A549 (cell line): ENCODE measurements around the gene STK11IP. TPM values are rescaled to one million over a fixed set of nuclear protein-coding genes. Genes with fewer than 3 reads are reported as not detected.
A peak's percentile ranks its signal among the peaks of the same experiment; 100 is the strongest.

Source experiments
- ATAC-seq, 2 experiments: fragments of 200-7000 bp in 1 of 2; fragments of >200 bp in 1 of 2; cut with Nextera tagmentation in 1 of 2; cut with Tn5 transposase in 1 of 2; 3 replicates each; pipeline versions ENCODE4 v1.8.0 to v1.9.1; 2018 to 2020; ENCODE audit warnings: mild to moderate bottlenecking in 1 of 2, moderate library complexity in 1 of 2
- CTCF ChIA-PET: fragments of 300-600 bp; sonication (Branson Sonifier 250); formaldehyde crosslinking; extraction: SDS; loops from one replicate; lab custom pipeline; 2021; ENCODE audit warnings: antibody characterized with exemption, inconsistent platforms; lab: Yijun Ruan, JAX
- POLR2A ChIA-PET: fragments of 350-600 bp; formaldehyde crosslinking; extraction: SDS; loops from one replicate; lab custom pipeline; 2021; ENCODE audit warnings: antibody characterized with exemption, inconsistent platforms; lab: Yijun Ruan, JAX
- DNase-seq, 2 experiments: peaks; one replicate each; pipeline versions ENCODE4 v3.0.0 to v3.0.0-alpha.2; 2011 to 2016; ENCODE audit warnings: low read depth in 1 of 2, low spot score in 1 of 2
- FAIRE-seq: peaks from 2 replicates; lab custom pipeline; 2011; peaks lifted over from hg19 to GRCh38; lab: Jason Lieb, UNC
- H3K27ac ChIP-seq, 2 experiments: fragments of >200 bp; sonication (Bioruptor Twin); formaldehyde crosslinking; 3 replicates each; pipeline ENCODE4 v1.5.1; 2016 to 2017
- H3K4me1 ChIP-seq: fragments of >200 bp; sonication (Bioruptor Twin); formaldehyde crosslinking; 3 replicates; pipeline ENCODE4 v1.6.1; 2016
- H3K4me2 ChIP-seq: fragments of >200 bp; sonication (Bioruptor Twin); formaldehyde crosslinking; 3 replicates; pipeline ENCODE4 v1.6.1; 2016
- H3K4me3 ChIP-seq: fragments of >200 bp; sonication (Bioruptor Twin); formaldehyde crosslinking; 3 replicates; pipeline ENCODE4 v1.5.1; 2016
- H3K9me3 ChIP-seq: fragments of >200 bp; sonication (Bioruptor Twin); formaldehyde crosslinking; 3 replicates; pipeline ENCODE4 v1.6.1; 2016
- ATOH8 ChIP-seq: fragments of 250-450 bp; sonication (Bioruptor Pico); IDR thresholded peaks from 2 replicates; pipeline ENCODE4 v1.5.0; 2020; ENCODE audit warnings: low read depth, mild to moderate bottlenecking, moderate library complexity
- BCL3 ChIP-seq: fragments of >200 bp; sonication (Bioruptor Twin); formaldehyde crosslinking; IDR thresholded peaks from 3 replicates; pipeline ENCODE4 v1.6.1; 2016
- CBX8 ChIP-seq: fragments of 200-600 bp; sonication (generic); IDR thresholded peaks from 2 replicates; pipeline ENCODE4 v1.6.1; 2016
- CEBPB ChIP-seq, 2 experiments: fragments of >200 bp in 1 of 2; sonication (Bioruptor Twin) in 1 of 2; formaldehyde crosslinking in 1 of 2; IDR thresholded peaks; 2 replicates each; pipeline ENCODE4 v1.6.1; 2012 to 2016
- CHD2 ChIP-seq: fragments of 150-350 bp; IDR thresholded peaks from 2 replicates; pipeline ENCODE4 v1.6.1; 2014; ENCODE audit warnings: low read length; ENCODE audit not compliant: partially characterized antibody
- EHF ChIP-seq: fragments of 250-450 bp; sonication (Bioruptor Pico); IDR thresholded peaks from 2 replicates; pipeline ENCODE4 v1.5.0; 2020; ENCODE audit warnings: mild to moderate bottlenecking
- ESRRA ChIP-seq: fragments of 150-350 bp; IDR thresholded peaks from 2 replicates; pipeline ENCODE4 v1.6.1; 2014; ENCODE audit warnings: mild to moderate bottlenecking, low read length, borderline replicate concordance
- GATA3 ChIP-seq: IDR thresholded peaks from 2 replicates; pipeline ENCODE4 v1.6.1; 2012; ENCODE audit warnings: borderline replicate concordance
- HES2 ChIP-seq: fragments of >200 bp; sonication (Bioruptor Twin); formaldehyde crosslinking; IDR thresholded peaks from 2 replicates; pipeline ENCODE4 v1.6.1; 2016
- HOXB5 ChIP-seq: fragments of 250-450 bp; sonication (Bioruptor Pico); IDR thresholded peaks from 2 replicates; pipeline ENCODE4 v1.5.0; 2020; ENCODE audit warnings: mild to moderate bottlenecking, moderate library complexity
- MYC ChIP-seq: IDR thresholded peaks from 2 replicates; pipeline ENCODE4 v1.6.1; 2012; ENCODE audit warnings: mild to moderate bottlenecking, inconsistent platforms, low read length, improper control_type of control experiment, borderline replicate concordance
- PBX3 ChIP-seq: IDR thresholded peaks from 2 replicates; pipeline ENCODE4 v1.6.1; 2012
- RAD21 ChIP-seq, 2 experiments: fragments of >200 bp in 1 of 2; sonication (Bioruptor Twin) in 1 of 2; formaldehyde crosslinking in 1 of 2; IDR thresholded peaks in 1 of 2; conservative IDR thresholded peaks in 1 of 2; 2 replicates in 1 of 2; 3 replicates in 1 of 2; pipeline ENCODE4 v1.6.1; 2012 to 2018; ENCODE audit warnings: inconsistent platforms in 1 of 2
- RARB ChIP-seq: fragments of 250-450 bp; sonication (Bioruptor Pico); IDR thresholded peaks from 2 replicates; pipeline ENCODE4 v1.8.0; 2021; ENCODE audit warnings: mild to moderate bottlenecking, moderate library complexity
- REST ChIP-seq: fragments of 200-600 bp; sonication (generic); IDR thresholded peaks from 2 replicates; pipeline ENCODE4 v1.6.1; 2016; ENCODE audit warnings: antibody characterized with exemption, mild to moderate bottlenecking, moderate library complexity
- SREBF2 ChIP-seq: fragments of 450-650 bp; IDR thresholded peaks from 2 replicates; pipeline ENCODE4 v1.6.1; 2014; ENCODE audit warnings: mild to moderate bottlenecking, moderate library complexity
- ZC3H11A ChIP-seq: fragments of 450-650 bp; IDR thresholded peaks from 2 replicates; pipeline ENCODE4 v1.6.1; 2014; ENCODE audit warnings: antibody characterized with exemption, mild to moderate bottlenecking
- ZSCAN20 ChIP-seq: fragments of 250-450 bp; sonication (Bioruptor Pico); IDR thresholded peaks from 2 replicates; pipeline ENCODE4 v1.8.0; 2022; ENCODE audit warnings: mild to moderate bottlenecking, moderate library complexity
- WGBS: methylation state at CpG from one replicate; pipeline ENCODE4 v1.1.6; 2017; ENCODE audit errors: missing lambda C conversion rate; 5-methylcytosine and 5-hydroxymethylcytosine counted together
- polyA plus RNA-seq, 4 experiments: library from polyadenylated mRNA; depleted of rRNA in 3 of 4; stranded (reverse); fragments of >200 nt; fragmentation: RNase III in 1 of 4; extraction: RNeasy Plus Mini Kit Qiagen cat#74134 plus additional on column Dnase treatment in 1 of 4; gene quantifications; 2 replicates in 3 of 4; 3 replicates in 1 of 4; pipeline ENCODE4 v1.2.3, GENCODE V29; 2011 to 2017
- TF ChIP-seq, protein P1 (sequence below): IDR thresholded peaks from 2 replicates; pipeline ENCODE4 v1.6.1; 2012; ENCODE audit warnings: low read depth, borderline replicate concordance
- TF ChIP-seq, protein P2 (sequence below): fragments of 450-650 bp; IDR thresholded peaks from 2 replicates; pipeline ENCODE4 v1.6.1; 2014; ENCODE audit warnings: antibody characterized with exemption

Gene STK11IP
- polyA plus RNA-seq, 2 of the 4 experiments (the other 2 are of a cell fraction) = 13.3 to 18.8 TPM

DNA sequence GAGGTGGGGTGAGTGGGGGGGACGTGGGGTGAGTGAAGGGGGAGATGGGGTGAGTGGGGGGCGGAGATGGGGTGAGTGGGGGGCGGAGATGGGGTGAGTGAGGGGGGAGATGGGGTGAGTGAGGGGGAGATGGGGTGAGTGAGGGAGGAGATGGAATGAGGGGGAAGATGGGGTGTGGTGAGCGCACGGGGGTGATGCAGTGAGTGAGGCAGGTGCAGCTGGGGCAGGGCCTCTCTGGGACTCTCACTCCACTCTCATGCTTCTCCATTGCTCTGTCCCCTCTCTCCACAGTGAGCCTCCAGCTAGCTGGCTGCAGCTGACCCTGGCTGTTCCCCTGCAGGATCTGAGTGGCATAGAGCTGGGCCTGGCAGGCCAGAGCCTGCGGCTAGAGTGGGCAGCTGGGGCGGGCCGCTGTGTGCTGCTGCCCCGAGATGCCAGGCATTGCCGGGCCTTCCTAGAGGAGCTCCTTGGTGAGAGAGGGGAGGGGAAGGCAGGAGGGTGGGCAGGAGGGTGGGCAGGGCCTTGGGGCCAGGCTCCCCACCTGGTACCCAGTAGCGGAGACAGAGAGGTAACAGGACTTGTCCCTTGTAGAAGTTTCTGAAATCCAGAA is 15.9 kb downstream of the STK11IP start:
- no peak for FAIRE-seq
- CTCF ChIA-PET = interaction anchor here (1.4 to 2.6 kb wide), 2 partner anchors 29 to 72 kb away, joined by 4 to 8 read pairs; no protein-coding TSS in a partner anchor
- POLR2A ChIA-PET = no interaction called here
- no peak overlapping the region for H3K4me3 ChIP-seq
- 97% methylated on average over 5 of the region's 11 CpGs for WGBS
- H3K4me1 ChIP-seq = no peaks in the 10 kb centered on the region
- H3K4me2 ChIP-seq = no peak overlapping the region
- H3K9me3 ChIP-seq = no peaks in the 10 kb centered on the region
- no peak for DNase-seq
- peak in 1 of 2 experiments; percentile 12; a peak in 1 of 6 replicates for ATAC-seq
- H3K27ac ChIP-seq = no peak overlapping the region
- TF ChIP-seq, protein P1, sequence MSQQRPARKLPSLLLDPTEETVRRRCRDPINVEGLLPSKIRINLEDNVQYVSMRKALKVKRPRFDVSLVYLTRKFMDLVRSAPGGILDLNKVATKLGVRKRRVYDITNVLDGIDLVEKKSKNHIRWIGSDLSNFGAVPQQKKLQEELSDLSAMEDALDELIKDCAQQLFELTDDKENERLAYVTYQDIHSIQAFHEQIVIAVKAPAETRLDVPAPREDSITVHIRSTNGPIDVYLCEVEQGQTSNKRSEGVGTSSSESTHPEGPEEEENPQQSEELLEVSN = no peak
- no peak for TF ChIP-seq RAD21 (conservative IDR thresholded peaks at IDR 0.05 in 1 of 2, IDR thresholded peaks at IDR 0.05 in 1 of 2)
- TF ChIP-seq CEBPB (IDR thresholded peaks at IDR 0.05) = no peak
- TF ChIP-seq CBX8 = no peak
- TF ChIP-seq MYC = no peak
- TF ChIP-seq HES2 = no peak
- TF ChIP-seq, all 56 proteins: peak for 0

DNA sequence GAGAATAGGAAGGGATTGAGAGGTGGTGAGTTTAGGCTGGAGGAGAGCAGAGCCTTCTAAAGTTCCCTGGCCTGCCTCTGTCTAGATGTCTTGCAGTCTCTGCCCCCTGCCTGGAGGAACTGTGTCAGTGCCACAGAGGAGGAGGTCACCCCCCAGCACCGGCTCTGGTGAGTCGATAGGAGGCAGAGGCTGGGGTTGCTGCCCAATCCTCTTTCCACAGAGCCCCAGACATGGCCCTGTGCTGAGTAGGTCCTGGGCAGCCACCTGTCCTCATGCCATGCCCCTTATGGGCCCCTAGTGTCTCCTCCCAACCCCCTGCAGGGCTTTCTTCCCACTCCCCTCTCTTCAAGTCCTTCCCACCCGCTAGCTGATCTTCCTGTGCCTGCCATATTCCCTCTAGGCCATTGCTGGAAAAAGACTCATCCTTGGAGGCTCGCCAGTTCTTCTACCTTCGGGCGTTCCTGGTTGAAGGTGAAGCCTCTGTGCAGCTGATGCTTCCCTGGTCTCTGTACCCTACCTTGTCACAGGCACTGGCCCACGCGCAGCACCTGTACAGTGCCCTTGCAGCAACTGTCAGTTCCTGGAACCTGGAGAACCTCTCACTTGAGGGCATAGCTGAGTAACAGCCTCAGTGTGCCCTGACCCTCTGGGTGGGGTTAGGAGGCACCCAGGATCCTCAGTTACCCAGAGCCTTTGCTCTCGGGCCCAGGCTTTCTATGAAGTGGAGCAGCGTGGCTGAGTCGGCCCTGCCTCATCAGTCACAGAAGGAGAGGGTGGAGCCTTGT is 16.6 kb downstream of the STK11IP start:
- H3K4me3 ChIP-seq = no peak overlapping the region
- ChIA-PET POLR2A (no interaction called here), CTCF (interaction anchor here (1.2 to 2.6 kb wide), 4 partner anchors 12 to 73 kb away, joined by 3 to 8 read pairs (median 4); no protein-coding TSS in a partner anchor)
- ATAC-seq = no peak
- no peak for DNase-seq
- no peak for FAIRE-seq
- no peaks in the 10 kb centered on the region for H3K4me1 ChIP-seq
- no peak overlapping the region for H3K4me2 ChIP-seq
- H3K9me3 ChIP-seq = no peaks in the 10 kb centered on the region
- 91% methylated on average over 9 of the region's 11 CpGs for WGBS
- no peak for TF ChIP-seq ZSCAN20 (CRISPR knock-in tag)
- no peak for TF ChIP-seq SREBF2
- no peak for TF ChIP-seq HES2
- no peak for TF ChIP-seq REST
- no peak for TF ChIP-seq GATA3
- no peak for TF ChIP-seq CEBPB (IDR thresholded peaks at IDR 0.05)
- TF ChIP-seq, protein P2, sequence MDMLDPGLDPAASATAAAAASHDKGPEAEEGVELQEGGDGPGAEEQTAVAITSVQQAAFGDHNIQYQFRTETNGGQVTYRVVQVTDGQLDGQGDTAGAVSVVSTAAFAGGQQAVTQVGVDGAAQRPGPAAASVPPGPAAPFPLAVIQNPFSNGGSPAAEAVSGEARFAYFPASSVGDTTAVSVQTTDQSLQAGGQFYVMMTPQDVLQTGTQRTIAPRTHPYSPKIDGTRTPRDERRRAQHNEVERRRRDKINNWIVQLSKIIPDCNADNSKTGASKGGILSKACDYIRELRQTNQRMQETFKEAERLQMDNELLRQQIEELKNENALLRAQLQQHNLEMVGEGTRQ = no peak
- no peak for TF ChIP-seq MYC
- H3K27ac ChIP-seq = no peak overlapping the region

- Histone ChIP-seq H3K9me3 (no peaks in the 10 kb centered on the region), H3K4me3 (no peak overlapping the region), H3K27ac (no peak overlapping the region), H3K4me1 (no peaks in the 10 kb centered on the region), H3K4me2 (no peak overlapping the region)
- WGBS = 95% methylated on average over 7 of the region's 11 CpGs
- ATAC-seq = no peak
- no peak for DNase-seq
- FAIRE-seq = no peak
- ChIA-PET POLR2A (no interaction called here), CTCF (interaction anchor here (1.2 to 2.6 kb wide), 3 partner anchors 11 to 73 kb away, joined by 3 to 8 read pairs (median 4); no protein-coding TSS in a partner anchor)
- TF ChIP-seq, protein P2 = no peak
- TF ChIP-seq HOXB5 (no peak), BCL3 (no peak), PBX3 (no peak), EHF (CRISPR knock-in tag) (no peak), ATOH8 (CRISPR knock-in tag) (no peak), SREBF2 (no peak), RARB (CRISPR knock-in tag) (no peak), ESRRA (no peak), ZC3H11A (no peak), CHD2 (no peak)
These were observed 17.4 kb downstream of the STK11IP start for GRCh38 chr2:219615036-219615435.
